Endothelial cell of umbilical vein (primary cell): Measurements from ENCODE around the gene AARS2. TPM values are rescaled to one million over a fixed set of nuclear protein-coding genes. Genes with fewer than 3 reads are reported as not detected.

Experiments
- BruUV-seq: library from RNA; stranded (reverse); fragments of 400-500 nt; replicated peaks from 2 replicates; lab custom pipeline; 2021; lab: Mats Ljungman, UMichigan
- CTCF ChIA-PET: fragments of 300-600, 350-600 bp; sonication (Branson Sonifier 250); formaldehyde crosslinking; loops from one replicate; lab custom pipeline; 2021; ENCODE audit warnings: antibody characterized with exemption, inconsistent platforms; lab: Charles Lee
- POLR2A ChIA-PET: fragments of 300-600, 350-600 bp; sonication (Branson Sonifier 250); formaldehyde crosslinking; loops from one replicate; lab custom pipeline; 2021; ENCODE audit warnings: antibody characterized with exemption, inconsistent platforms; lab: Charles Lee
- DNase-seq: peaks from one replicate; pipeline ENCODE4 v3.0.0-alpha.2; 2011; ENCODE audit warnings: low read depth, low spot score
- FAIRE-seq: peaks from 2 replicates; lab custom pipeline; 2011; peaks lifted over from hg19 to GRCh38; lab: Jason Lieb, UNC
- H2AFZ ChIP-seq: 2 replicates; pipeline ENCODE4 v1.6.0; 2012; ENCODE audit warnings: low read depth, low read length, control low read depth, inconsistent platforms
- H3K27ac ChIP-seq: 2 replicates; pipeline ENCODE4 v1.5.1; 2011; ENCODE audit warnings: low read depth, mild to moderate bottlenecking, control low read depth, low read length, moderate library complexity; ENCODE audit not compliant: insufficient read depth
- H3K27me3 ChIP-seq, 2 experiments: 2 replicates each; pipeline versions ENCODE4 v1.6.0 to v1.6.1; 2011; ENCODE audit warnings: low read length in 2 of 2, mixed read lengths in 1 of 2; ENCODE audit not compliant: control insufficient read depth in 2 of 2, insufficient read depth in 2 of 2
- H3K36me3 ChIP-seq, 2 experiments: 2 replicates in 1 of 2; 3 replicates in 1 of 2; pipeline ENCODE4 v1.5.1; 2011; ENCODE audit warnings: low read length in 2 of 2, mild to moderate bottlenecking in 1 of 2, moderate library complexity in 1 of 2; ENCODE audit not compliant: control insufficient read depth in 2 of 2, insufficient read depth in 2 of 2; ENCODE audit errors: extremely low read depth in 1 of 2
- H3K4me1 ChIP-seq: 3 replicates; pipeline ENCODE4 v1.5.1; 2011; ENCODE audit warnings: mild to moderate bottlenecking, low read length; ENCODE audit not compliant: control insufficient read depth, insufficient read depth; ENCODE audit errors: extremely low read depth
- H3K4me2 ChIP-seq: 2 replicates; pipeline ENCODE4 v1.6.1; 2011; ENCODE audit warnings: low read length, control low read depth, mixed read lengths; ENCODE audit not compliant: insufficient read depth
- H3K4me3 ChIP-seq, 3 experiments: fragments of 200-600 bp in 1 of 3; sonication (generic), shearing (Covaris generic) in 1 of 3; replicated peaks in 1 of 3; 2 replicates each; pipeline ENCODE4 v1.5.1; 2011 to 2016; ENCODE audit warnings: control low read depth in 3 of 3, low read length in 3 of 3, mild to moderate bottlenecking in 2 of 3, inconsistent platforms in 1 of 3, low read depth in 1 of 3, moderate library complexity in 1 of 3; ENCODE audit not compliant: insufficient read depth in 1 of 3
- H3K79me2 ChIP-seq: 2 replicates; pipeline ENCODE4 v1.6.0; 2012; ENCODE audit warnings: low read length, inconsistent platforms; ENCODE audit not compliant: control insufficient read depth, insufficient read depth
- H3K9ac ChIP-seq: replicated peaks from 2 replicates; pipeline ENCODE3; 2011; ENCODE audit warnings: low read length, control low read depth; ENCODE audit not compliant: insufficient read depth; ENCODE audit errors: extremely low read depth
- H3K9me1 ChIP-seq: replicated peaks from 3 replicates; pipeline ENCODE4 v1.6.0; 2011; ENCODE audit warnings: mild to moderate bottlenecking, low read length; ENCODE audit not compliant: control insufficient read depth, insufficient read depth; ENCODE audit errors: extremely low read depth
- H3K9me3 ChIP-seq: replicated peaks from 2 replicates; pipeline ENCODE4 v1.5.1; 2012; ENCODE audit warnings: low read length, inconsistent platforms; ENCODE audit not compliant: control insufficient read depth, insufficient read depth
- H4K20me1 ChIP-seq: replicated peaks from 2 replicates; pipeline ENCODE3; 2011; ENCODE audit warnings: mild to moderate bottlenecking, low read length; ENCODE audit not compliant: control insufficient read depth, insufficient read depth; ENCODE audit errors: extremely low read depth
- CTCF ChIP-seq, 2 donors: IDR thresholded peaks; 1 replicate in 1 of 2; 2 replicates in 1 of 2; pipeline ENCODE4 v1.5.1; 2011; ENCODE audit warnings: low read length in 2 of 2, mild to moderate bottlenecking in 2 of 2, moderate library complexity in 2 of 2, control low read depth in 1 of 2, inconsistent platforms in 1 of 2, low read depth in 1 of 2; ENCODE audit not compliant: insufficient read depth in 1 of 2; ENCODE audit errors: extremely low read depth in 1 of 2
- EZH2 ChIP-seq: IDR thresholded peaks from 2 replicates; pipeline ENCODE4 v1.6.1; 2012; ENCODE audit warnings: borderline replicate concordance, low read depth, mild to moderate bottlenecking, moderate library complexity, low read length, inconsistent platforms; ENCODE audit not compliant: severe bottlenecking
- FOS ChIP-seq: IDR thresholded peaks from 2 replicates; pipeline ENCODE4 v1.6.1; 2011; ENCODE audit warnings: mild to moderate bottlenecking, low read length, moderate library complexity, borderline replicate concordance; ENCODE audit not compliant: insufficient read depth
- GATA2 ChIP-seq: IDR thresholded peaks from 2 replicates; pipeline ENCODE4 v1.7.0; 2011; ENCODE audit warnings: low read depth, mild to moderate bottlenecking, moderate library complexity, mixed read lengths, low read length; ENCODE audit not compliant: insufficient read length, insufficient read depth
- JUN ChIP-seq: IDR thresholded peaks from 2 replicates; pipeline ENCODE4 v1.6.1; 2011; ENCODE audit warnings: borderline replicate concordance, low read depth; ENCODE audit not compliant: insufficient read length, insufficient read depth
- MAX ChIP-seq: IDR thresholded peaks from 2 replicates; pipeline ENCODE4 v1.6.1; 2011; ENCODE audit not compliant: insufficient read depth, insufficient read length
- MYC ChIP-seq: IDR thresholded peaks from one replicate; pipeline ENCODE4 v1.6.1; 2011; ENCODE audit warnings: mild to moderate bottlenecking, low read depth, low read length
- POLR2A ChIP-seq: IDR thresholded peaks from 2 replicates; pipeline ENCODE4 v1.6.1; 2012; ENCODE audit warnings: low read depth, mild to moderate bottlenecking, control low read depth, low read length
- dilution Hi-C: fragments of 300-500 bp; cut with MboI; formaldehyde crosslinking; loops from one replicate; pipeline ENCODE4 v1.15.0; 2019; ENCODE audit warnings: low sequenced_read_pairs; ENCODE audit not compliant: extremely low pct_ligation_motif_present
- intact Hi-C: fragments of 100-400 bp; cut with micrococcal nuclease; formaldehyde crosslinking; loops from one replicate; pipeline ENCODE4 v1.10.0; 2022
- polyA plus RNA-seq, 4 experiments: library from polyadenylated mRNA; depleted of rRNA in 3 of 4; stranded (reverse) in 3 of 4; unstranded in 1 of 4; fragments of >200 nt; gene quantifications; 2 replicates each; pipeline versions ENCODE4 v1.2.1 to v1.2.3, GENCODE V29; 2011 to 2012; ENCODE audit warnings: missing spikeins in 1 of 4
- total RNA-seq: library from RNA; stranded (reverse); gene quantifications from 2 replicates; pipeline ENCODE4 v1.2.3, GENCODE V29; 2021

The AARS2 gene
- total and polyA plus RNA-seq, 2 donors (not counting 3 experiments of a cell fraction or from before 2014, with no cell fraction given) = 8.3 to 17.9 TPM

GRCh38 chr6:44305200-44305725 lies 7.9 kb downstream of the AARS2 start:
- Histone ChIP-seq H3K79me2 (no peaks in the 10 kb centered on the region), H4K20me1 (no peaks in the 10 kb centered on the region), H3K9me1 (no peaks in the 10 kb centered on the region), H3K9ac (no peak overlapping the region), H3K4me2 (no peak overlapping the region), H3K27ac (no peak overlapping the region), H3K4me3 (no peak overlapping the region), H3K4me1 (no peaks in the 10 kb centered on the region), H3K9me3 (no peaks in the 10 kb centered on the region), H2AFZ (no peak overlapping the region), H3K36me3 (peaks cover 17 to 60% of the 10 kb centered on the region in 2 experiments), H3K27me3 (no peaks in the 10 kb centered on the region)
- FAIRE-seq (no peak), DNase-seq (no peak)
- intact Hi-C loops = no loop called here
- ChIA-PET CTCF (interaction anchor here (0.7 to 4.5 kb wide), 19 partner anchors 8 to 209 kb away, joined by 3 to 83 read pairs (median 4); partner anchors contain the start of genes AARS2 and TMEM151B), POLR2A (interaction anchor here (0.7 kb wide), 1 partner anchor 35 kb away, joined by 3 read pairs; no protein-coding TSS in a partner anchor)
- dilution Hi-C loops = no loop called here
- BruUV-seq = no TSS peak
- TF ChIP-seq FOS (no peak), GATA2 (no peak), MAX (no peak), JUN (no peak), CTCF (IDR thresholded peaks at IDR 0.05; ENCODE audit: extremely low read depth in 1 of 2, insufficient read depth in 1 of 2, low read depth in 1 of 2, low read length in 2 of 2) (no peak), EZH2 (no peak), MYC (no peak), POLR2A (no peak)
